Measurements from ENCODE around the gene RAC2. TPM values are rescaled to one million over a fixed set of nuclear protein-coding genes. Genes with fewer than 3 reads are reported as not detected.

Gene RAC2
- total and polyA plus RNA-seq, 5 donors from 2014 or later, result 537 to 1,162 (median 922) TPM

GRCh38 chr22:37206841-37207821 lies 36.9 kb downstream of the RAC2 start:
- Histone ChIP-seq H3K4me1 (ENCODE audit: control insufficient read depth, insufficient read depth, low read length, poor library complexity, severe bottlenecking) (peaks cover 24% of the 10 kb centered on the region), H3K4me3 (ENCODE audit: low read depth, low read length) (no peak overlapping the region), H3K27ac (ENCODE audit: insufficient read depth, low read length, poor library complexity, severe bottlenecking) (no peak overlapping the region), H3K27me3 (ENCODE audit: control insufficient read depth, insufficient read depth, low read length) (no peaks in the 10 kb centered on the region), H3K36me3 (ENCODE audit: control insufficient read depth, insufficient read depth, low read length) (no peaks in the 10 kb centered on the region), H3K9me3 (ENCODE audit: control insufficient read depth in 2 of 2, low read length in 2 of 2) (no peaks in the 10 kb centered on the region)
- no peaks in the 10 kb centered on the region for H3K9me3 Mint-ChIP-seq
- H3K36me3 Mint-ChIP-seq, result peaks cover 5% of the 10 kb centered on the region
- peak overlapping the region in 1 of 4 donors; percentile 21 for H3K4me3 Mint-ChIP-seq
- ATAC-seq (ENCODE audit: low read depth in 2 of 2) (no peak), DNase-seq (no peak)
- no peaks in the 10 kb centered on the region for H3K27me3 Mint-ChIP-seq
- H3K27ac Mint-ChIP-seq, result peak overlapping the region in 1 of 3 donors; percentile 52
- peaks cover 0 to 56% (median 8%) of the 10 kb centered on the region in 4 donors for H3K4me1 Mint-ChIP-seq

- Mint-ChIP-seq H3K27ac (peak overlapping the region in 1 of 3 donors; percentile 61), H3K36me3 (peaks cover 5% of the 10 kb centered on the region), H3K9me3 (no peaks in the 10 kb centered on the region), H3K4me3 (no peak overlapping the region), H3K4me1 (peaks cover 0 to 53% (median 8%) of the 10 kb centered on the region in 4 donors), H3K27me3 (no peaks in the 10 kb centered on the region)
- ATAC-seq (ENCODE audit: low read depth in 2 of 2) (no peak), DNase-seq (no peak)
- Histone ChIP-seq H3K4me3 (ENCODE audit: low read depth, low read length) (no peak overlapping the region), H3K36me3 (ENCODE audit: control insufficient read depth, insufficient read depth, low read length) (no peaks in the 10 kb centered on the region), H3K27ac (ENCODE audit: insufficient read depth, low read length, poor library complexity, severe bottlenecking) (no peak overlapping the region), H3K9me3 (ENCODE audit: control insufficient read depth in 2 of 2, low read length in 2 of 2) (no peaks in the 10 kb centered on the region), H3K27me3 (ENCODE audit: control insufficient read depth, insufficient read depth, low read length) (no peaks in the 10 kb centered on the region), H3K4me1 (ENCODE audit: control insufficient read depth, insufficient read depth, low read length, poor library complexity, severe bottlenecking) (peaks cover 18% of the 10 kb centered on the region)
These were observed 37.8 kb downstream of the RAC2 start for GRCh38 chr22:37206118-37206840.

GRCh38 chr22:37205046-37205445 lies 39.0 kb downstream of the RAC2 start:
- H3K27ac ChIP-seq (ENCODE audit: insufficient read depth, low read length, poor library complexity, severe bottlenecking), result no peak overlapping the region
- ATAC-seq (ENCODE audit: low read depth in 2 of 2), result no peak
- H3K36me3 Mint-ChIP-seq, result no peaks in the 10 kb centered on the region

GRCh38 chr22:37204045-37204655 lies 39.9 kb downstream of the RAC2 start:
- Histone ChIP-seq H3K36me3 (ENCODE audit: control insufficient read depth, insufficient read depth, low read length) (no peaks in the 10 kb centered on the region), H3K27ac (ENCODE audit: insufficient read depth, low read length, poor library complexity, severe bottlenecking) (no peak overlapping the region), H3K9me3 (ENCODE audit: control insufficient read depth in 2 of 2, low read length in 2 of 2) (no peaks in the 10 kb centered on the region), H3K4me1 (ENCODE audit: control insufficient read depth, insufficient read depth, low read length, poor library complexity, severe bottlenecking) (peaks cover 26% of the 10 kb centered on the region), H3K4me3 (ENCODE audit: low read depth, low read length) (no peak overlapping the region), H3K27me3 (ENCODE audit: control insufficient read depth, insufficient read depth, low read length) (no peaks in the 10 kb centered on the region)
- H3K27me3 Mint-ChIP-seq, result no peaks in the 10 kb centered on the region
- H3K36me3 Mint-ChIP-seq, result no peaks in the 10 kb centered on the region
- peak overlapping the region; percentile 17 to 48 (median 31) for H3K27ac Mint-ChIP-seq
- peak overlapping the region in 1 of 4 donors; percentile 33 for H3K4me3 Mint-ChIP-seq
- H3K4me1 Mint-ChIP-seq, result peaks cover 0 to 55% (median 10%) of the 10 kb centered on the region in 4 donors
- no peaks in the 10 kb centered on the region for H3K9me3 Mint-ChIP-seq
- ATAC-seq (ENCODE audit: low read depth in 2 of 2) (no peak), DNase-seq (no peak)

More at GRCh38 chr22:37205046-37205445, 39.0 kb downstream of the RAC2 start:
- H3K4me1 Mint-ChIP-seq, result peaks cover 0 to 50% (median 7%) of the 10 kb centered on the region in 4 donors
- peak overlapping the region in 1 of 3 donors; percentile 17 for H3K27ac Mint-ChIP-seq
- H3K9me3 ChIP-seq (ENCODE audit: control insufficient read depth in 2 of 2, low read length in 2 of 2), result no peaks in the 10 kb centered on the region
- DNase-seq, result no peak
- H3K4me1 ChIP-seq (ENCODE audit: control insufficient read depth, insufficient read depth, low read length, poor library complexity, severe bottlenecking), result peaks cover 18% of the 10 kb centered on the region
- H3K9me3 Mint-ChIP-seq, result no peaks in the 10 kb centered on the region
- no peak overlapping the region for H3K4me3 Mint-ChIP-seq
- no peaks in the 10 kb centered on the region for H3K27me3 Mint-ChIP-seq
- no peaks in the 10 kb centered on the region for H3K27me3 ChIP-seq (ENCODE audit: control insufficient read depth, insufficient read depth, low read length)
- no peaks in the 10 kb centered on the region for H3K36me3 ChIP-seq (ENCODE audit: control insufficient read depth, insufficient read depth, low read length)
- H3K4me3 ChIP-seq (ENCODE audit: low read depth, low read length), result no peak overlapping the region

GRCh38 chr22:37203354-37204044 lies 40.6 kb downstream of the RAC2 start:
- ATAC-seq (ENCODE audit: low read depth in 2 of 2), result no peak
- Mint-ChIP-seq H3K4me1 (peaks cover 0 to 50% (median 8%) of the 10 kb centered on the region in 4 donors), H3K9me3 (no peaks in the 10 kb centered on the region), H3K27me3 (no peaks in the 10 kb centered on the region), H3K4me3 (no peak overlapping the region), H3K36me3 (no peaks in the 10 kb centered on the region), H3K27ac (peak overlapping the region in 1 of 3 donors; percentile 20)
- DNase-seq, result no peak
- Histone ChIP-seq H3K4me3 (ENCODE audit: low read depth, low read length) (no peak overlapping the region), H3K9me3 (ENCODE audit: control insufficient read depth in 2 of 2, low read length in 2 of 2) (no peaks in the 10 kb centered on the region), H3K4me1 (ENCODE audit: control insufficient read depth, insufficient read depth, low read length, poor library complexity, severe bottlenecking) (peaks cover 26% of the 10 kb centered on the region), H3K27ac (ENCODE audit: insufficient read depth, low read length, poor library complexity, severe bottlenecking) (no peak overlapping the region), H3K27me3 (ENCODE audit: control insufficient read depth, insufficient read depth, low read length) (no peaks in the 10 kb centered on the region), H3K36me3 (ENCODE audit: control insufficient read depth, insufficient read depth, low read length) (no peaks in the 10 kb centered on the region)

GRCh38 chr22:37202716-37203115 lies 41.4 kb downstream of the RAC2 start:
- H3K9me3 Mint-ChIP-seq, result no peaks in the 10 kb centered on the region
- Histone ChIP-seq H3K9me3 (ENCODE audit: control insufficient read depth in 2 of 2, low read length in 2 of 2) (no peaks in the 10 kb centered on the region), H3K4me3 (ENCODE audit: low read depth, low read length) (no peak overlapping the region), H3K36me3 (ENCODE audit: control insufficient read depth, insufficient read depth, low read length) (no peaks in the 10 kb centered on the region), H3K27me3 (ENCODE audit: control insufficient read depth, insufficient read depth, low read length) (no peaks in the 10 kb centered on the region), H3K4me1 (ENCODE audit: control insufficient read depth, insufficient read depth, low read length, poor library complexity, severe bottlenecking) (peaks cover 26% of the 10 kb centered on the region), H3K27ac (ENCODE audit: insufficient read depth, low read length, poor library complexity, severe bottlenecking) (no peak overlapping the region)
- H3K36me3 Mint-ChIP-seq, result no peaks in the 10 kb centered on the region
- H3K4me1 Mint-ChIP-seq, result peaks cover 0 to 50% (median 11%) of the 10 kb centered on the region in 4 donors
- ATAC-seq (ENCODE audit: low read depth in 2 of 2) (no peak), DNase-seq (no peak)
- H3K4me3 Mint-ChIP-seq, result peak overlapping the region in 1 of 4 donors; percentile 10
- no peak overlapping the region for H3K27ac Mint-ChIP-seq
- H3K27me3 Mint-ChIP-seq, result peaks cover 4% of the 10 kb centered on the region

GRCh38 chr22:37202001-37202555 lies 42.0 kb downstream of the RAC2 start:
- H3K4me3 ChIP-seq (ENCODE audit: low read depth, low read length), result no peak overlapping the region
- Mint-ChIP-seq H3K4me3 (no peak overlapping the region), H3K9me3 (no peaks in the 10 kb centered on the region), H3K27ac (no peak overlapping the region), H3K27me3 (peaks cover 4% of the 10 kb centered on the region), H3K4me1 (peaks cover 0 to 51% (median 12%) of the 10 kb centered on the region in 4 donors), H3K36me3 (no peaks in the 10 kb centered on the region)
- H3K27ac ChIP-seq (ENCODE audit: insufficient read depth, low read length, poor library complexity, severe bottlenecking), result no peak overlapping the region
- H3K27me3 ChIP-seq (ENCODE audit: control insufficient read depth, insufficient read depth, low read length), result no peaks in the 10 kb centered on the region
- no peaks in the 10 kb centered on the region for H3K36me3 ChIP-seq (ENCODE audit: control insufficient read depth, insufficient read depth, low read length)
- no peaks in the 10 kb centered on the region for H3K9me3 ChIP-seq (ENCODE audit: control insufficient read depth in 2 of 2, low read length in 2 of 2)
- no peak for DNase-seq
- peaks cover 29% of the 10 kb centered on the region for H3K4me1 ChIP-seq (ENCODE audit: control insufficient read depth, insufficient read depth, low read length, poor library complexity, severe bottlenecking)
- ATAC-seq (ENCODE audit: low read depth in 2 of 2), result no peak

All from CD4-positive, CD25-positive, alpha-beta regulatory T cell (primary cell).